Central memory CD4-positive, alpha-beta T cell (primary cell): ENCODE results near the gene PTPMT1.
A peak's percentile ranks its signal among the peaks of the same experiment; 100 is the strongest.
"Not testable (repeated sequence)": the region's sequence is repeated elsewhere in the genome, so short reads cannot be mapped to it uniquely, and the experiment has no call there.

Experiments
- DNase-seq: peaks from one replicate; pipeline ENCODE4 v3.0.0; 2022

The PTPMT1 gene

DNA sequence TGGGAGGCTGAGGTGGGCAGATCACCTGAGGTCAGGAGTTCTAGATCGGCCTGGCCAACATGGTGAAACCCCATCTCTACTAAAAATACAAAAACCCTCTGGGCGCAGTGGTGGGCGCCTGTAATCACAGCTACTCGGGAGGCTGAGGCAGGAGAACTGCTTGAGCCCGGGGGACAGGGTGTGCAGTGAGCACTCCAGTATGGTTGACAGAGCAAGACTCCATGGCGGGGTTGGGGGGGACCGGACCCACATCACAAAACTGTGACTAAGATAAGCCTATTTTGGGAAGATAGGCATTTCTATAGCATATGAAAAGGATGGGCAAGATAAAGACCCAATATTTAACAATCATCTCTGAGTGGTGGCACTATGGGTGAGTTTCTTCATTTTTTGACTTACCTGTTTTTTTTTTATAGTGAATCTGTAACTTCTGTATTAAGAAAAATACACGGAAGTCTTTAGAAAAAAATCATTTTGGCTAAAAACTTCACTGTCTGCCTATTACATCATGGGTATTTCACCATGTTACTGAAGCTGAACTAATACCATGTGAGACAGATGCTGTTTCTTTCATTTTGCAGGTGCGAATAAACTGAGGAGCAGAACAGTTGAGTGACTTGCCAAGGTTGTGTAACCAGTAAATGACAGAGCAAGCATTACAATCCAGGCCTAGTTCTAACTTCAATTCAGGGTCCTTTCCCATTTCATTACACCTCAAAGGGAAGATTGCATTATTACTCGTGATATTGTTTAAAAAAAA lies 14.9 kb upstream of the PTPMT1 start:
- no peak for DNase-seq

DNA sequence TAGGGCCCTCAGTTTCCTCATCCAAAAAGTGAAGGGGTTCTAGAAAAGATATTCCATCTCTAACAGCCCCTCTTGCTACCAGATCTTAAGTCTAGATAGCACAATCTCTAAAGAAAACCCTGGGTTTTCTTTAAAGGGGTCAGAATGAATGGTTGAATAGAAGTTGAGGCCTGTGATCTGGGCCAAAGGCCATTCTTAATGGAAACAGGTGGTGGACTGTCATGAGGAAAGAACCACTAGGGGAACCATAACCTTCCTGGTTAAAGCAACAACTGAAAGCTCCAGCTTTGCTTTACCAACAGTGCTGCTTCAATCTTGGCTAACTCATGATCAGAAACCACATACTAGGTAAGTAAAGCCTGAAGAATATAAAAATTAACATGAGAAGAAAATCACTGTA lies 14.3 kb upstream of the PTPMT1 start:
- DNase-seq: no peak

DNA sequence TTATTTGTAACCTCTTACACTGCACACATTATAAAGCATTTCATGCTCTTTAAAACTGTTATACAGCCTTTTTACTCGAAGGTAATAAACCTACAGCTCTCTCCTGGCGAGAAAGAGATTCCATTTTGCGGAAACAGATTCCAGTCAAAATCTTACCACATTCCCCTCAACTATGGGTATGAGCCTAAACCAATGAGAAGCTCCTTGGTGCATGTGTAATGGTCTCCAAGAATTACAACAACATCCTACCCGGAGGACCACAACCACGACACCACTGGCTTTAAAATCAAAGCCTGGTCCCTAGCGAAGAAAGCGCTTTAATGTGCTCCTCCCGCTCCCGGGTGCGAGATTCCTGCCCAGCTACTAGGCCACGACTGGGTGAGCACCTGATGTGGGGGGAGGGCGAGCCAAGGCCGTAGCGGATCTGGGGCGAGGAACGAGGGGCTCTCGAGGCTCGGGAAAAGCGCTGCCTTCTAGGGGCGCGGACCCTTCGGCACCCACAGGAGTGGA lies 13.3 kb upstream of the PTPMT1 start:
- DNase-seq: peak; percentile 15

DNA sequence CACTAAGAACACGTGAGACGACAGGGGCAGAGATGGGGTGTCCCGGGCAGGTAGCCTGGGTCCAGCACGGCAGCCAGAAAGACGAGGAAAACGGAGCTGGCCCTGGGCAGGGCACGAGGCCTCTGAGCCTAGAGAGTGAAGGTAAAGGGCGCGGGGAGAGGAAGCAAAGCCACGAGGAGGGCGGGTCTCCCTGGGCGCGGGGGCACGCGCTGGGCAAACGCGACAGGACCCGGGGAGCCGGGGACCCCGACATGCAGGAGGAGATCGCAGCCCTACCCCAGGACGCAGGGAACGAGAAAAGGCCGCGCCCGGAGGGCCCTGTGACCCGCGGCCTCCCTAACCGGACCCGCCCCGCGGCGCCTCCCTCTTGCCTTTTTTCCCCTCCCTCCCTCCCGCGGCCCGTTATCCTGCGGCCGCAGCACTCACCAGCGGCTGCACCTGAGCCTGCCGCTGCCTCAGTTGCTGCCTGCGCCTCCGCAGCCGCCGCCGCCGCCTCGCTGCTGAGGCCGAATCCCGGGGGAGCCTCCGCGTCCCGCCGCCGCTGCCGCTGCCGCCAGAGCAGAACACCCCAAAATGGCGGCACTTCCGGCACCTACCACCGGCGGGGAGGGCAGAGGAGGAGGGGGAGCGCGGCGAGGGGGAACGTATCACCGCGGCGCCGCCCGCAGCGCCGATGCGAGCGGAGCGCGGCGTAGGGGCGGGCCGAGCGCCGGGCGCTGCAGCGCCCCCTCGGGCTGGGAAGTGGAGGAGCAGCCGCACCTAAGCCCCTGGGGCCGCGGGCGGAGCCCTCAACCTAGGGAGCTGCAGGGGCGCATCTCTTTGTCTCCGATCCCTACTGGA lies 12.6 kb upstream of the PTPMT1 start, which contains the start of gene CELF1:
TSS of gene CELF1 (minus strand) at position 567 of the 840 bp plus-strand sequence. CDS start 53,609 bp downstream, outside the sequence.
- peak; percentile 91 for DNase-seq

DNA sequence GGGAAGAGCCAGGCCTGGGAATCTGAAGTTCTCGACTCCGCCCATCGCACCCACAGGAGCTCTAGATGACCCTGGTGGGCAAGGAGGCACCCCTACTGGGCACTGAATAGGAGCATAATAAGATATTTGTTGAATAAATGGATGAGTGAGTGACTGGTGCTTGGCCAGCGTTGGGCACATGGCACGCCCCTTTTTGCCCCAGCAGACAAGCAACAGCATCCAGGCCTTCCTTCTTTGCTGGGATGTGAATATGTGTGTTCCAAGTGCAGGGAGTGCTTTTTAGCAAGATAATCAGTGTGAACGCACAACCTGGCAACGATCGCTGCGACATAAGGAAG lies 12.0 kb upstream of the PTPMT1 start:
- DNase-seq: no peak

DNA sequence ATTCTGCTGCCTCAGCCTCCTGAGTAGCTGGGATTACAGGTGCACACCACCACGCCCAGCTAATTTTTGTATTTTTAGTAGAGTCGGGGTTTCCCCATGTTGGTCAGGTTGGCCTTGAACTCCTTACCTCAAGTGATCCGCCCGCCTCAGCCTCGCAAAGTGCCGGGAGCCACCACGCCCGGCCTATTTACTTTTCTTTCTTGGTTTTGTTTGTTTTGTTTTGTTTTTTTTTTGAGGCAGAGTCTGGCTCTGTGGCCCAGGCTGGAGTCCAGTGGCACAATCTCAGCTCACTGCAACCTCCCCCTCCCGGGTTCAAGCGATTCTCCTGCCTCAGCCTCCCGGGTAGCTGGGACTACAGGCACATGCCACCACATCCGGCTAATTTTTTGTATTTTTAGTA lies 8.4 kb upstream of the PTPMT1 start:
- DNase-seq: not testable (repeated sequence)

DNA sequence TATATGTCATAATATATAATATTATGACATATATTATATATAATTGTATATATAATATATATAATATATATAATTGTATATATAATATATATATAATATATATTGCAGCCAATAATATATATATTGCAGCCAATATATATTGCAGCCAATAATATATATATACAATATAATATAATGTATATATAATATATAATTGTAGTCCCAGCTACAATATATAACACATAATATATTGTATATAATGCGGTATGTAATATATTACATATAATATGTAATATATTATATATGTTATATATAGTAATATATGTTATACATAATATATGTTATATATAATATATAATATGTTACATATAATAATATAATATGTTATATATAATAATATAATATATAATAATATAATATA lies 6.7 kb upstream of the PTPMT1 start:
- no peak for DNase-seq

DNA sequence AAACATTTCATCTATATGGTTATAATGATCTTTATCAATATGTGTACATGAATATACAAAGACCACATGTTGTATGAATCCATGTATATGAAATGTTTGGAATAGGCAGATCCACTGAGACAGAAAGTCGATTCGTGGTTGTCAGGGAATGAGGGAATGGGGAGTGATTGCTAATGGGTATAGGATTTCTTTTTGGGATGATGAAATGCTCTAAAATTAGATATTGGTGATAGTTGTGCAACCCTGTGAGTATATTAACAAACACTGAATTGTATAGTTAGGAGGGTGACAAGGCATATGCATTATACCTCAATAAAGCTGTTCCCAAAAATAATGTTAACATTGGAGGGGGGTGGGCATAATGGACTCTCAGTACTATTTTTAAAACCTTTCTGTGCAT lies 5.0 kb upstream of the PTPMT1 start:
- no peak for DNase-seq

DNA sequence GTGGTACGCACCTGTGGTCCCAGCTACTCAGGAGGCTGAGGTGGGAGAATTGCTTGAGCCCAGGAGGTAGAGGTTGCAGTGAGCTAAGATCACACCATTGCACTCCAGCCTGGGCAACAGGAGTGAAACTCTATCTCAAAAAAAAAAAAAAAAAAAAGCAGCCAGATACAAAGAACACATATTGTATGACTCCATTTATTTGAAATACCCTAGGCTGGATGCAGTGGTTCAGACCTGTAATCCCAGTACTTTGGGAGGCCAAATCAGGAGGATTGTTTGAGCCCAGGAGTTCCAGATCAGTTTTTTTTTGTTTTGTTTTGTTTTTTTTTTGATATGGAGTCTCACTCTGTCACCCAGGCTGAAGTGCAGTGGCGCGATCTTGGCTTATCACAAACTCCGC lies 3.0 kb upstream of the PTPMT1 start:
- not testable (repeated sequence) for DNase-seq

DNA sequence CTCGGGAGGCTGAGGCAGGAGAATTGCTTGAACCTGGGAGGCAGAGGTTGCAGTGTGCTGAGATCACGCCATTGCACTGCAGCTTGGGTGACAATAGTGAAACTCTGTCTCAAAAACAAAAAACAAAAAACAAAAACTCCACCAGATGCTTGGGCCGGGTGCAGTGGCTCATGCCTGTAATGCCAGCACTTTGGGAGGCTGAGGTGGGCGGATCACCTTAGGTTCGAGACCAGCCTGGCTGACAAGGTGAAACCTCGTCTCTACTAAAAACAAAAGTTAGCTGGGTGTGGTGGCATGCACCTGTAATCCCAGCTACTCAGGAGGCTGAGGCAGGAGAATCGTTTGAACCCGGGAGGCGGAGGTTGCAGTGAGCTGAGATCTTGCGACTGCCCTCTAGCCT lies 1.0 kb upstream of the PTPMT1 start:
- DNase-seq: not testable (repeated sequence)

DNA sequence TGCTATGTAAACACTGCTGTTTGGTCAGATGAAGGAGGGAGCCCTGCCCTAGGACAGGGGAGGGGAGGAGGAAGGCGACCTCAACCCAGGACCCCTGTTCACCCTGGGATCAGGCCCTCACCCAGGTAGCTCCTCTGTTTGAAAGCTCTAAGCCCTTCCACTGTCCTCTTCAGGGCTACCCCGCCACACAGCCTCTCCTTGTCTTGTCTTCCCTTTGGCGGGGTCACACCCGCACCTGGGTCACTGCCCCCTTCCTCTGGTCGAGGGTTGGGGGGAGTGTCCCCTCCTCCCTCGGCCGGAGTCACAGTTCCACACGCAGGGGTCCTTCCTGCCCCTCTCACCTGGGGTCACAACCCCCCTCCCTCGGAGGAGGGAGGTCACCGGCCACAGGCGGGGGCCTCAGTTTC lies 463 bp upstream of the PTPMT1 start:
- DNase-seq: no peak

DNA sequence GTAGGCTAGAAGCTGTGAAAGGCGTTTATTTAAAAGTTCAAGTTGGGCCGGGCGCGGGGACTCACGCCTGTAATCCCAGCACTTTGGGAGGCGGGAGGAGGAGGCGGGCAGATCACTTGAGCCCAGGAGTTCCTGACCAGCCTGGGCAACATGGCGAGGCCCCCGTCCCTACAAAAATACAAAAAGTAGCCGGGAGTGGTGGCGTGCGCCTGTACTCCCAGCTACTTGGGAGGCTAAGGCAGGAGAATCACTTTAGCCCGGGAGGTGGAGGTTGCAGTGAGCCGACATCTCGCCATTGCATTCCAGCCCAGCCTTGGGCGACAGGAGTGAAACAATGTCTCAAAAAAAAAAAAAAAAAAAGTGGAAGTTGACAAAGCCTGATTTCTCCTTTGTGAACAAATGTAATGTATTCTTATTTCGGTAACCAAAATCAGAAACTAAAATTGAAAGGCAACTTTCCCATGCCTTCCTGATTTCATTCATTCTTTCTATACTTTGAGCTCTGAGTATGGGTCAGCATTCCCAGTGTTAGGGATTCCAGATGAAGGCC lies 825 bp downstream of the PTPMT1 start:
- DNase-seq: no peak

DNA sequence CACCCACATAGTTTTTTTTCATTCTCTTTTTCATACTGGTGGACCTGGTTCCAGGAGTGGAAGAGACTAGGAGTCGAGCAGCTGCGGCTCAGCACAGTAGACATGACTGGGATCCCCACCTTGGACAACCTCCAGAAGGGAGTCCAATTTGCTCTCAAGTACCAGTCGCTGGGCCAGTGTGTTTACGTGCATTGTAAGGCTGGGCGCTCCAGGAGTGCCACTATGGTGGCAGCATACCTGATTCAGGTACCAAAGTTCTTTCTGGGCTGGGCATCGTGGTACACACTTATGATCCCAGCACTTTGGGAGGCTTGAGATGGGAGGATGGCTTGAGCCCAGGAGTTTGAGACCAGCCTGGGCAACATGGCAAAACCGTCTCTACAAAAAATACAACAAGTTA lies 4.2 kb downstream of the PTPMT1 start:
- no peak for DNase-seq

DNA sequence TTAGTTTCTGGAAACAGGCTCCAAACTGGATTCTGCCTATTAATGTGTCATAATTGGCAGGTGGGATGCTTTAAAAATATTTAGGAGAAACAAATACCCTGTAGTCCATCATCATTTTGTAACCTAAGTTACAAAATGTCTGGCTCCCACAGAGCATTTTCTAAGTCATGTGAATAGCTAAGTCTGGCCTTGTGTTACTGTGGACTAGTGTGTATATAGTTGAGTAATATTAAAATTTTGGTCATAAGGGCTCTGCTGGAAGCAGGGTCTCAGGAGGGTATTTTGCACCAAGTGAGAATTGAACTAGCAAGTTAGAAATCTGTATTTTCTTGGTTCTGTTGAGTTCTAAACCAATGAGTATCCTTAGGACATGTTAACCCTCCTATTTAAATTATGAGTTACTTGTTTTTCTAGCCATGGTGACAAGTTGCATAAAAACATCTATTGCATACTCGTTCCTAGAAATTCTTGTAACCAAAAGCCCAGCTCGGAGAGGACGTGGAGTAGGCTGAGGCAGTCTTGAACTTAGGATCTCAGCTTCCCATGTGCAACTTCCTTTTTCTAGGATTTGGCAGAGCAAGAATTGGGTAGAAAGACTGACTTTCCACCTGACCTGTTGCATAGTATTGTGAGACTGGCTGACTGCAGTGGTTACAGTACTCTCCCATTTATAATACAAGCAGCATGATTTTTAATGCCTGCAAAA lies 5.4 kb downstream of the PTPMT1 start:
- no peak for DNase-seq

DNA sequence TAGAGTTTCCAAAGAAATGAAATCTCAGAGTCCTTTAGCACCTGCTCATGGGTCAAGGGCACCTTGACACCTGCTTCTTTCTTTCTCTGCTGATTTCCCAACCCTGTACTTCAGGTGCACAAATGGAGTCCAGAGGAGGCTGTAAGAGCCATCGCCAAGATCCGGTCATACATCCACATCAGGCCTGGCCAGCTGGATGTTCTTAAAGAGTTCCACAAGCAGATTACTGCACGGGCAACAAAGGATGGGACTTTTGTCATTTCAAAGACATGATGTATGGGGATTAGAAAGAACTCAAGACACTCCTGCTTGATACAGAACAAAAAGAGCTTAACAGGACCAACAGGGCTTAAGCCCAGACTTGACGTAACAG lies 5.9 kb downstream of the PTPMT1 start:
- DNase-seq: no peak

DNA sequence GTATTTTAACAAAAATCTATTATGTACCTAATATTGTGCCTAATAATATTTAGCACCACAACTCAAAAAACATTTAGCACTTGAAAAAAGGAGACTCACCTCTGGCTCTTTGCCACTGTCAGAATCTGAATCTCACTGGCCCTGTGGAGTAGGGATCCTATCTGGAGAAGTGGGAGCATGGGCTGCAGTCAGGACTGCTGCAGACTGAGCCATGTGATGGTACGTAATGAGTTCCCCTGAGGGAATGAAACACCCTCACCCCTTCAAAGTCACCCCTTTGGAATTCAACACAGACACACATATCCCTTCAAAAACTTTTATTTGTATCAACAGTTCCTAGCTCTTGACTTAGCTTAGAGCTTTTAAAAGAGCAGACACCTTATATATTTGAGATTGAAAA lies 6.5 kb downstream of the PTPMT1 start:
- no peak for DNase-seq

DNA sequence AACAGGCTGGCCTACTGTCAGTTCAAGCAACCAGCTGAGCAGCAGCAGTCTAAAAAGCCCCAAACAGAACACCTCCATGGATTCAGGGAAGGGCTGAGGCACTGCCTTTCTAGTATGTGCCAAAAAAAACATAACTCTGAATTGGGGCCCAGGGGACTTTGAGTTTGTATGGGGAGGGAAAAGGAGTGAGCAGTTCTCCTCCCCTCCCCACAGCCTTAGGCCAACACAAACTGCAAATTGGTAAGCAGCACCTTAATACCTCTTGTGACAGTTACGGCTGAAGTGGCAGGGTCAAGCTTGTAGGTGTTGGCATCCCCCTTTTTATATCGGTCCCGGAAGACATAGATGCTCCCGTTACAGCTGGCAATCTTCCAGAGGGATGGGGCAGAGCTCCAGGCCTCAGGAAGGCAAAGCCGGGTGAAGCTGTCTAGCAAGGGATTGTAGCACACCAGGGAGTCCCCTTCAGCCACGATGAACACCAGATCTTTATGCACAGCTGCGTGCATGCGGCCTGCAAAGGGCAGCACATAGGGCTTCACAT lies 7.4 kb downstream of the PTPMT1 start:
- DNase-seq: no peak

DNA sequence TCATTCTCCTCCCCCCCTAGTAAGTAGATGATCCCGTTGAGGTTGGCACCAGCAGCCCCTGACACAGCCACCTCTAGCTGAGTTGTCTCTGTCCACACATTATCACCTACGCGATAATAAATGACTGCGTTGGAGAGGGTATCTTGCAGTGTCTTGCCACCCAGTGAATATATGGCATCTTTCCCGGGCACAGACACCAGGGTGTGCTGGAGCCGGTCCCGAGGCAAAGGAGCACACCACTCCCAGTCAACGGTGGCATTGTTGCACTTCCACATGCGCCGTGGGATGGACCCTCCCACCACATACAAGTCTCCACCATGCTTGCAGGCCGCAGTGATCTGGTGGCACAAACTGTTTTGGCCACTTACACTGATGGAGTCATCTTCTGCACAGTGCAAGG lies 7.9 kb downstream of the PTPMT1 start:
- DNase-seq: no peak

DNA sequence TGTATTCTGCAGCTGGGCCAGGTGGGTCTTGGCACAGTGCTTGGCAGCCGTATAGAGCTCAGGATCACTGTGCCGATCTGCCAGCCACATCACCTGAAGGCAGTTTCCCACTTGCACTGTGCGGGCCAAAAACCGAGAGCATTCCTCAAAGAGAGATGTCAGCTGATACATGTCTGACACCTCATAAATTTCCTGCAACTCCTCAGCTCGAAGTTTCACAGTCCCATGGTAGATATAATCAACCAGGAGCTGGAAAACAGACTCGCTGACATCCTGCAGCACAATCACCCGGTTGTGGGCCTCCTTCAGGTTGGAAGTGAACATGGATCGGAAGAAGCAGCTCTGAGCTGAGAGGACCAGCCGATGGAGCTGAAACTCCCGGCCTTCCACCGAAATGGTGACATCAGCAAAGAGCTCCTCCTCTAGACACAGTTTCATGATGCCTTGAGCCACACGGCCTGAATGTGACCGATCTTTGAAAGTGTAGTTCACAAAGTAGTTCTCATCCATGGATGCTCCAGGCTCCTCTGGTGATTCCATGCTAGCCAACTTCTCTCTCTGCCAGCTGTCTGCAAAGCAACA lies 12.2 kb downstream of the PTPMT1 start:
- no peak for DNase-seq

DNA sequence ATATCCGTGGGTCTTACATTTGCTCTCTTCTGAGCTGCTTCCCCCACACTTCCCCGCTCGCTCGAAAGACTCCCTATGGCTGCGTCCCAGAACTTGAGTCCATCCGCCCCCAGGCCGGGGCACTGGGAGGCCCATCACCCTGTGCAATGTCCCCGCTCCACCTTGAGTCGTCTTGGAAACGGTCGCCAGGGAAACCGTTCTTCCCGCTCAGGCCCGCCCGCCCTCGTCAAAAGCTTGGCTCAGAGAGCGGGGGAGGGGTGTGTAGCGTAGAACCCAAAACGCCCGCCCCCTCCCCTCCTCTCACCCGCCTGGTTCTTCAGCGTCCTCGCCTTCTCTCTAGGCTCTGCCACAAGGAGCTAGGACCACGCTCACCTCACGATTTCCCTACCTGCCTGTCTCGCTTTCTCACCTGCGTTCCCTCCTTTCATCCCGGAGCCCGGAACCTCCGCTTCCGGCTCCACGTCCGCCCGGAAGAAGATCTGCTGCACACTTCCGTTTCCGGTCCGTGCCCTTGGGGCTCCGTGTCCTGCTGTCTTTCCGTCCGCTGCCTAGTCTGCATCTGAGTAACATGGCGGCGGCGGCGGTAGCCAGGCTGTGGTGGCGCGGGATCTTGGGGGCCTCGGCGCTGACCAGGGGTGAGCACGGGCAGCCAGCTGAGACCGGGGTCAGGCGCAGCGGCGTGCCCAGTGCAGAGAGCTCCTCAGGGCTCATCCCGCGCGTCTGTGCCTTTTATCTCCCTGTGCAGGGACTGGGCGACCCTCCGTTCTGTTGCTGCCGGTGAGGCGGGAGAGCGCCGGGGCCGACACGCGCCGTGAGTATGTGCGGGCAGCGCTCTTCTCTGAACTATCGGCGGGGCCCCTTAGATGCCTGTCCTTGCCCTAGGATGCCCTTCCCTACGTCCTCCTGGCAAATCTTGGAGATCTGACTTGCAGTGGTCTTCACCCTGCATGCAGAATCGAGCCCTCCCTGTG lies 13.4 kb downstream of the PTPMT1 start, which contains the start of the genes KBTBD4 and NDUFS3:
TSS of gene KBTBD4 (minus strand) at position 447 of the 971 bp plus-strand sequence. CDS start at position 428, 19 bp downstream.
TSS of gene NDUFS3 (plus strand) at position 551 of the 971 bp plus-strand sequence. CDS start at position 569, 18 bp downstream.
- DNase-seq: peak; percentile 86

DNA sequence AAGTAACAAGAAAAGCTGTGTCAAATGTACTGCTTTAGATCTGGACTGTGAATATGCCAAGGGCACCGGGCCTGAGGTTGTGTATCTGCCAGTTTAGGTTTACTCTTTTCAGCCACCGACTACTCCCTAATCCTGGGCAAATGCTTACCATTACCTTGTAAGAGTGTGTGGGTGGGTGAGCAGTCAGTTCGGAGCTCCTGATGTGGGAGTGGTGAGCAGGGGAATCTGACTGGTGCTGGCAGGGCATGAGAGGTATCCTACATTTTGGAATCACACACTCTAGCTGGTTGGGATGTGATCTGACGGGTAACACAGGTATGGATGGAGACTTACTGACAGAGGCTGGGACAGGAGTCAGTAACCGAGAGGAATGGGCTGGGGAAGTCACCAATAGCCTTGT lies 18.4 kb downstream of the PTPMT1 start:
- DNase-seq: no peak
